ENCODE results near the gene CNKSR3. TPM values are rescaled to one million over a fixed set of nuclear protein-coding genes. Genes with fewer than 3 reads are reported as not detected.

Gene CNKSR3
- total RNA-seq, 4 donors from 2014 or later = 8.8 to 12.4 (median 11.2) TPM

DNA sequence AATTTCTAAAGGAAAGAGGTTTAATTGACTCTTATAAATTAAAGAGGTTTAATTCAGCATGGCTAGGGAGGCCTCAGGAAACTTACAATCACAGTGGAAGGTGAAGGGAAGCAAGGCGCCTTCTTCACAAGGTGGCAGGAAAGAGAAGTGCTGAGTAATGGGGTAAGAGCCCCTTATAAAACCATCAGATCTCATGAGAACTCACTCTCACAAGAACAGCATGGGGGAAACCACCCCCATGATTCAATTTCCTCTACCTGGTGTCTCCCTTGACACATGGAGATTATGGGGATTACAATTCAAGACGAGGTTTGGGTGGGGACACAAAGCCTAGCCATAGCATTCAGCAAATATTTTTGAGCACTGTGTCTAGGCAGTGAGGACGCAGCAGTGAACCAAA, 150.0 kb downstream of the CNKSR3 start:
- Histone ChIP-seq H3K9me3 (no peaks in the 10 kb centered on the region), H3K4me1 (no peaks in the 10 kb centered on the region), H3K36me3 (no peaks in the 10 kb centered on the region), H3K4me3 (no peak overlapping the region), H3K27me3 (no peaks in the 10 kb centered on the region), H3K27ac (no peak overlapping the region)
- DNase-seq (ENCODE audit: low spot score in 2 of 2) = no peak
- TF ChIP-seq POLR2A (IDR thresholded peaks at IDR 0.05) (no peak), POLR2AphosphoS5 (IDR thresholded peaks at IDR 0.05) (no peak), EP300 (IDR thresholded peaks at IDR 0.05) (no peak)
- TF ChIP-seq, protein P1, sequence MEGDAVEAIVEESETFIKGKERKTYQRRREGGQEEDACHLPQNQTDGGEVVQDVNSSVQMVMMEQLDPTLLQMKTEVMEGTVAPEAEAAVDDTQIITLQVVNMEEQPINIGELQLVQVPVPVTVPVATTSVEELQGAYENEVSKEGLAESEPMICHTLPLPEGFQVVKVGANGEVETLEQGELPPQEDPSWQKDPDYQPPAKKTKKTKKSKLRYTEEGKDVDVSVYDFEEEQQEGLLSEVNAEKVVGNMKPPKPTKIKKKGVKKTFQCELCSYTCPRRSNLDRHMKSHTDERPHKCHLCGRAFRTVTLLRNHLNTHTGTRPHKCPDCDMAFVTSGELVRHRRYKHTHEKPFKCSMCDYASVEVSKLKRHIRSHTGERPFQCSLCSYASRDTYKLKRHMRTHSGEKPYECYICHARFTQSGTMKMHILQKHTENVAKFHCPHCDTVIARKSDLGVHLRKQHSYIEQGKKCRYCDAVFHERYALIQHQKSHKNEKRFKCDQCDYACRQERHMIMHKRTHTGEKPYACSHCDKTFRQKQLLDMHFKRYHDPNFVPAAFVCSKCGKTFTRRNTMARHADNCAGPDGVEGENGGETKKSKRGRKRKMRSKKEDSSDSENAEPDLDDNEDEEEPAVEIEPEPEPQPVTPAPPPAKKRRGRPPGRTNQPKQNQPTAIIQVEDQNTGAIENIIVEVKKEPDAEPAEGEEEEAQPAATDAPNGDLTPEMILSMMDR (IDR thresholded peaks at IDR 0.05) = no peak
- 89% methylated on average over 3 of the region's 3 CpGs for WGBS

GRCh38 chr6:154359679-154360078, 150.8 kb downstream of the CNKSR3 start:
- H3K27me3 ChIP-seq = no peaks in the 10 kb centered on the region
- no peaks in the 10 kb centered on the region for H3K36me3 ChIP-seq
- no peak overlapping the region for H3K27ac ChIP-seq
- WGBS = 63% methylated on average over 4 of the region's 4 CpGs
- no peaks in the 10 kb centered on the region for H3K4me1 ChIP-seq
- TF ChIP-seq POLR2A (IDR thresholded peaks at IDR 0.05) (no peak), EP300 (IDR thresholded peaks at IDR 0.05) (no peak), POLR2AphosphoS5 (IDR thresholded peaks at IDR 0.05) (no peak)
- TF ChIP-seq, protein P1 (IDR thresholded peaks at IDR 0.05) = no peak
- no peak for DNase-seq (ENCODE audit: low spot score in 2 of 2)
- H3K4me3 ChIP-seq = no peak overlapping the region
- H3K9me3 ChIP-seq = no peaks in the 10 kb centered on the region

DNA sequence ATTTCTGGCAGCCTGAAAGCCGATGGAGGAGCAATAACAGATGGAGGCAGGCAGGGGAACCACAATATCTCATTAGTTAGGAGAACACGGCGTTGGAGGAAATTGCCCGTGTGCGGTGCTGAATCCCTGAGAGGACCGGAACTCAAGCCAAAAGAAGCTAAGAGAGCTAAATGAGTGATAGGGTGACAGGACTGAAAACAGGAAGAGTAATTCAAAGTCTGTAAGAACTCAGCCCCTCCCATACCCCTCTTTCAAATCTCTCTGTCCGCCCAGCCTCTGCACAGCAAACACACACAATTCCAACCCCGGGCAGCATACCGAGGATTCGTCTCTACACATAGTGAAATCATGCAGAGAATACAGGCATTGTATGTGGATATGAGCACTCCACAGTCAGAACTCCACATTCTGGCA, 151.3 kb downstream of the CNKSR3 start:
- Histone ChIP-seq H3K36me3 (no peaks in the 10 kb centered on the region), H3K9me3 (no peaks in the 10 kb centered on the region), H3K4me3 (no peak overlapping the region), H3K27me3 (no peaks in the 10 kb centered on the region), H3K4me1 (no peaks in the 10 kb centered on the region), H3K27ac (no peak overlapping the region)
- TF ChIP-seq POLR2A (IDR thresholded peaks at IDR 0.05) (no peak), POLR2AphosphoS5 (IDR thresholded peaks at IDR 0.05) (no peak), EP300 (IDR thresholded peaks at IDR 0.05) (no peak)
- TF ChIP-seq, protein P1 (IDR thresholded peaks at IDR 0.05) = no peak
- WGBS = 47% methylated on average over 10 of the region's 10 CpGs
- no peak for DNase-seq (ENCODE audit: low spot score in 2 of 2)

- TF ChIP-seq POLR2A (IDR thresholded peaks at IDR 0.05) (no peak), EP300 (IDR thresholded peaks at IDR 0.05) (no peak), POLR2AphosphoS5 (IDR thresholded peaks at IDR 0.05) (no peak)
- TF ChIP-seq, protein P1 (IDR thresholded peaks at IDR 0.05) = no peak
- no peak for DNase-seq (ENCODE audit: low spot score in 2 of 2)
- no peaks in the 10 kb centered on the region for H3K4me1 ChIP-seq
- no peak overlapping the region for H3K4me3 ChIP-seq
- H3K9me3 ChIP-seq = no peaks in the 10 kb centered on the region
- no peak overlapping the region for H3K27ac ChIP-seq
- H3K36me3 ChIP-seq = no peaks in the 10 kb centered on the region
- 85% methylated on average over 5 of the region's 5 CpGs for WGBS
- H3K27me3 ChIP-seq = no peaks in the 10 kb centered on the region
Observed at GRCh38 chr6:154358019-154358545, 152.4 kb downstream of the CNKSR3 start.

DNA sequence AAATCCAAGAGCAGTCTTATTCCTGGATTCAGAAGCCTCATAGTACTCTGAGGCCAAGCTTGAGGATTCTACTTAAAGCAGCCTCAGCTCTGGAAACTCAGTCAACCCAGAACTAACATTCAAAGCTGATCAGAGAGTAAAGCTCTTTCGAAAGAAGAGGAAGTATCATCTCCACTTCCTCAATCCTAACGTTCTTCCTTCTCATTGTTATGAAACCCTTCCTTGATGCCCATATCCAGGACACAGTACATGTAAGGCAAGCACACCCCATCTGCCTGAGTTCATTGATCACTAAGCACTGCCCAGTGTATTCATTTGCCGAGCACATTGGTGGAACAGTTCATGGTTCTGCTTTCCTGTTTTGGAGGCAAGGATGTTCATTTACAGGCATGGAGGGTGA, 153.8 kb downstream of the CNKSR3 start, which contains the start of gene IPCEF1:
Gene IPCEF1, minus strand, starts transcription at position 114 of the 400 bp plus-strand sequence. CDS start 90,856 bp downstream, outside the sequence.
- 85% methylated on average over 3 of the region's 3 CpGs for WGBS
- H3K27me3 ChIP-seq = no peaks in the 10 kb centered on the region
- H3K36me3 ChIP-seq = no peaks in the 10 kb centered on the region
- no peak for DNase-seq (ENCODE audit: low spot score in 2 of 2)
- no peak within 1 kb of the TSS for H3K4me3 ChIP-seq
- H3K4me1 ChIP-seq = no peaks in the 10 kb centered on the region
- H3K9me3 ChIP-seq = no peaks in the 10 kb centered on the region
- H3K27ac ChIP-seq = no peak within 1 kb of the TSS
- no peak for TF ChIP-seq EP300 (IDR thresholded peaks at IDR 0.05)
- TF ChIP-seq, protein P1 (IDR thresholded peaks at IDR 0.05) = no peak
- no peak for TF ChIP-seq POLR2AphosphoS5 (IDR thresholded peaks at IDR 0.05)
- no peak for TF ChIP-seq POLR2A (IDR thresholded peaks at IDR 0.05)

All from suprapubic skin (tissue), 4 donors.